IPS-18c (cell line): Measurements from ENCODE around the gene ELMOD2.

Source experiments
- H3K4me3 ChIP-seq: 2 replicates; pipeline ENCODE4 v1.7.0; 2013; ENCODE audit warnings: low read depth, mild to moderate bottlenecking, low read length, moderate library complexity; ENCODE audit not compliant: insufficient read depth
- H3K9me3 ChIP-seq: one replicate; pipeline ENCODE4 v1.6.1; 2013; ENCODE audit warnings: mild to moderate bottlenecking, low read length, moderate library complexity; ENCODE audit not compliant: control insufficient read depth, insufficient read depth

Gene ELMOD2

DNA sequence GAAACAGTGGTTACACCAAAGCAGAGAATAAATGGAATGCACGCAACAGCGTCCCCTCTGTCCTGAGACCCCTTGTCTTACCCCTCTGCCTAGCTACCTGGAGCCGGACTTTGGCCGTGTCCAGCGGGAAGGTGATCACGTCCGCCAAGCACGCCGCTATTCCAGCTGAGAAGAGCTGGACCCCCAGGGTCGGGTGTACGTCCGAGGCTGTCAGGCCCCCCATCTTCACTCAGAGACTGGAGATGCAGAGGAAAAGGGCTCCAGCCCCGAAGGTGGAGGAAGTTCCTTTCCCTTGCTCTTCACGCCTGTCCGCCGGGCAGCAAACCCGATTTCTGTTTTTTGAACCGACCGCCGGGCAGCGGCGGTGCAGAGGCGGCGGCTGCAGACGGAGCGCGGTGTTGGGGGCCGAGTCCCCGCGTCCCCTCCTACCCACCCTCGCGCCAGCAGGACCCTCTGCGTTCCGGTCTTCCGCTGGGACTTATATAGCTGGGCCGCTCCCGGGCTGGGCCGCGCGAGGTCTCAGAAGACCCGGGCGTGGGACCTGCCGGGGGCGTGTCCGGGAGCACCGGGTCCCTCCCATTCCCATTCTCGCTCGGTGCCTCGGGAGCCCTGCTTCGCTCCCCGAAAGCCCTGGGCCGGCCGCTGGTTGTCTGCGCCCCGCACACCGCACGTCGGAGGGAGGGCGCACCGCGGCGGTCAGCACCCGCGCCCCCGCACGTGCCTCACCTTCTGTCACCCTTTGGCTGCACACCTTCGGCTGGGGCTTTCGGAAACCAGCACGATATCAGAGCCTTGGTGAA is 44.7 kb downstream of the ELMOD2 start, which contains the start of gene UCP1:
Gene UCP1, minus strand, starts transcription at position 455 of the 800 bp plus-strand sequence. Its CDS starts 232 bp downstream, at position 223.
- Histone ChIP-seq H3K9me3 (no peaks in the 10 kb centered on the region), H3K4me3 (peak within 1 kb of the TSS; percentile 57)

DNA sequence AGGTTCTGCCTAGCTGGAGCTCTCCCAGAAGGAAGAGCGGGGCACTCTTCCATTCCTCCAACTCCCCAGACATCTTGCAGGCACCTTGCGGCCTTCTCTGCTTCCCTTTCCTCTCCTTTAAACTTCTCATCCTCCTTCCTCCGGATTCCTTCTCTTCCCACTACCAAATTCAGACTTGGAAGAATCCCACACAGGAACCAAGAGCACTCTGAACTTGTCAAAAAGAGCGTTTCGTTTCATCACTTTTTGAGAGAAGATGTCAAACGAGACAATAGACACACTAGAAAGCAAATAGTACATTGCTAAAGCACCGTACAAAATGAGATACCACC is 45.3 kb downstream of the ELMOD2 start:
- Histone ChIP-seq H3K9me3 (no peaks in the 10 kb centered on the region), H3K4me3 (peak overlapping the region; percentile 57)

DNA sequence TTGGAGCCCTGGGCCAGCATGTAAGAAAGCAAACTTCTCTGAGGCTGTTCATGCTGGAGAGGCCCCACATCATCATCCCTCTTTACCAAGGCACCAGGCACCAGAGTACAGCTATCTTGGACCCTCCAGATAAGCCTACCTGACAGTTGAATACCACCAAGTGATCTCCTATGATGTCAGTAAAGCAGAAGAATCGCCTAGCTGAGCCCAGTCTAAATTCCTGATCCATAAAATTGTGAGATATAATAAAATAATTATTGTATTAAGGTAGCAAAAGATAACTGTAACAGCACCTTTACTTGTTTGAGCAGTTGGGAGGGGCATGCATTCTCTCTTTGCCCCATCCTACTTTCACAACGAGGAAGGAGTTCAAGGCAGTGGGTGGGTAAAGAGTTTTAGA is 47.7 kb downstream of the ELMOD2 start:
- H3K4me3 ChIP-seq = no peak overlapping the region
- no peaks in the 10 kb centered on the region for H3K9me3 ChIP-seq

DNA sequence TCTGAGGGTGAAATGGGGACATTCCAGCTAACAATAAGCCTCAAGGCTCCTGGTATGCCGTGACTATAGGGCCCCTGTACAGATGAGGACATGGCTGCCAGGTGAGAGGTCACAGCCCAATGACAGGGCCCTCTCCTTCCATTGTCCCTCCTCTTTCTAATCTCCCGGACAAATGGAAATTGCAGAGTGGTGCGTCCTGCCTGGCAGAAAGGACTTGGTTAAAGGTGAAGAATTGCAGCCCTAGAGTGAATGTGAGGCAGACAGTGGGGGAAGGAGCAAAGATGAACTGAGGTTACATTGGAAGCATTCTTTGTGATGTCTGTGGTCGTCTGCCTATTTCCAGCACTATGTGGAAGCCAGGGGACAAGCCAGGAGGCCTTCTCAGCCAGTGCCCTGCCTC is 51.5 kb downstream of the ELMOD2 start:
- Histone ChIP-seq H3K4me3 (no peak overlapping the region), H3K9me3 (no peaks in the 10 kb centered on the region)

DNA sequence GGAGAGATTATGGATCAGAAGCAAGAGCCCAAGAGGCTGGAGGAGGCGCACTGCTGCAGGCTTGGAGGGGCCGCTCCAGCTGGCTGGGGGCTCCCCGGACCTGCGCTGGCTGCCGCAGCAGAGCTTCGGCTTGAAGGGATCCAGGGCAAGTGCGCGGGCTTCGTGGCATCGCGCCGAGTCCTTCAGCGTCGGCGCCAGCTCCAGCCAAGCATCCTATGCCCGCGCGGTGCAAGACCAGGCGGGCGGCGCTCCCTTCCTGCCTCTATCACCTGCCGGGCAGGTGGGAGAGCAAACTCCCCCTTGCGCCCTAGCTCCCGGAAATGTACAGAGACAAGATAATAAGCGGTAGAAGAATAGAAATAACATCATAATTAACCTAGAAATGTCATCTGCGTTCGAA is 55.3 kb downstream of the ELMOD2 start:
- Histone ChIP-seq H3K4me3 (no peak overlapping the region), H3K9me3 (no peaks in the 10 kb centered on the region)

DNA sequence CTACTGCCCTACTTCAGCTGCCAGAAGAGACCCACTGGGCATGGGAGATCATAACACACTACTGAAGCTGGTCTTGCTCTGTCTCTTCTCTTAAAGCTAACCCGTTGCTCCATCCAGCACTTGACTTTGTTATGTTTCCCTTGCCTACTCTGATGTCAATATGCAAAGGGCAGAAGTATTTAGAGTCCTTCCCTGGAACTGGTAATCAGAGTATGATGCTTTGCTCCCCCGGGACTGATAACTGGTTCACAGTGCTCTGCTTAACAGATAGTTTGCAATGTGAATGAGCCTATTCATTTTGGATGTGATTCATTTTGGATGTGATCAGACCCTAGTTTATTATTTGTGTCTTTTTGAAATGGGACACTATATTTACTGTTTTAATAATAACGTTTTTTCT is 57.1 kb downstream of the ELMOD2 start:
- Histone ChIP-seq H3K9me3 (no peaks in the 10 kb centered on the region), H3K4me3 (no peak overlapping the region)

DNA sequence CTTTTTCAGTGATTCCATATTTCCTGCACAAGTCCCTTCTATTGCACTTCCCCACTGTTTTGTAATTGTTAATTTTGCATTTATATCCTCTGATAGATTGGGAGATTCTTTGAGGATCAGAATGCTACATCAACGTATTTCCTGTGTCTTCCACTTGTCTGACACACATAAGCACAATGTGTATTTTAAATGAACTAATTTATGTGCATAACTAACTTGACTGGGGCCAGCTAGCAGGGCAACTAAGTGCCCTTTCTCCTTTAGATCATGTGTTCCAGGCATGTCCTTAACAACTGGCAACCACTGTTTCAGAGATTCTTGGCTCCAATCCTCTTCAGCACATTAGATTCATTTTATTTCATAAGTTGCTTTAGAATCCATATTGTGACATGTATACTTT is 60.5 kb downstream of the ELMOD2 start:
- Histone ChIP-seq H3K9me3 (peaks cover 2% of the 10 kb centered on the region), H3K4me3 (no peak overlapping the region)

DNA sequence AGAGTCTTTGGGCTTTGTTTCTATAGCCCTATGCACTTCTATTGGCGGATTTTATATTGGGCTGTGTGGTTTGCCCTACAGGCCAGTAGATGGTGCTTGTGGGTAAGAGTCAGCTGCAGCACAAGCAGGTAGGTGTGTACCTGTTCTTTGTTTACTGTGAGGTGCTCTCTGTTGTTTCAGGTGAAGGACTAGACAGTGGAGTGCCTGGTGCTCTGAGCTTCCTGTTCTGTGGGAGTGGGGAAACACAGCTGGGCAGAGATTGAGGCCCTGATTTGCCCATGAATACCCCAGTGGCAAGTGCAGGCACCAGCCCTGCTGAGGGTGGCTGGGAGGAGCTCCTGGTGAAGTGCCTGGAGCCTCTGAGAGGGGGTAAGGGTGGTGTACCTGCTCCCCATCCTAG is 71.1 kb downstream of the ELMOD2 start:
- H3K4me3 ChIP-seq = no peak overlapping the region

DNA sequence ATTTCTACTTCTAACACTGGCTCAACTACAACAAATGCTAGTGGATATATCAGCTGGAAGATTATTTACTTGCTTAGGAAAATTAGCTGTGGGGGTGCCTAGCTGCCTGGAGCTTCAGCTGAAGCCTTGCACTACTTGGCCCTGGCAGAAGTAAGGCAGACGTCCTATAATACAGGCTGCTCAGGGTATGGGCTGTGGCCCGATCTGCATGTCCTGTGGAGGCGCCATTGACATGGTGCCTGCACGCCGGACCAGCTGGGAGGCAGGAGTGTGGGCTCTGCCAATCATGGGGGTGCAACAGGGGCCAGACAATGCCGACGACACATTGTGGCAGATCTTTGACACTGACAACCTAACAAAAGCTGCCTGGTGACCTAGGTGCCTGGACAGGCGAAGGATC is 76.4 kb downstream of the ELMOD2 start:
- H3K9me3 ChIP-seq = no peaks in the 10 kb centered on the region
- H3K4me3 ChIP-seq = no peak overlapping the region

More for the DNA sequence above, 71.1 kb downstream of the ELMOD2 start:
- no peaks in the 10 kb centered on the region for H3K9me3 ChIP-seq

DNA sequence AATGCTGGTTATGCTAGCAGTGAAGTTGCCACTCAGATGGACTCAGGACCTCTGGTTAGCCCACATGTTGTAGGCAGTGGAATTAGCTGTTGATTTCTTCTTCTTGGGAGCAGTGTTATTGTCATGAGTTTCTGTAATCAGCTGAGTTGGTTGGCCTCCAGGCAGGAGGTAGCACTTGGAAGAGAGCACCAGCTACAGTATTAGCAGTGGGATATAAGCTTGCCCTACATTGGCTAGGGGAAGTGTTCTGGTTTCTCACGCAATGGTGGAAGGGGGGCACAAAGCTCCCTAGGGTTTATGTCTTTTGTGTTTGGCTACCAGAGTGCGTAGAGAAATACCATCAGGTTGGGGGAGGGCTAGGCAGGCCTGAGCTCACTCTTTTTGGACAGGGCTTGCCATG is 78.7 kb downstream of the ELMOD2 start:
- Histone ChIP-seq H3K9me3 (no peaks in the 10 kb centered on the region), H3K4me3 (no peak overlapping the region)

DNA sequence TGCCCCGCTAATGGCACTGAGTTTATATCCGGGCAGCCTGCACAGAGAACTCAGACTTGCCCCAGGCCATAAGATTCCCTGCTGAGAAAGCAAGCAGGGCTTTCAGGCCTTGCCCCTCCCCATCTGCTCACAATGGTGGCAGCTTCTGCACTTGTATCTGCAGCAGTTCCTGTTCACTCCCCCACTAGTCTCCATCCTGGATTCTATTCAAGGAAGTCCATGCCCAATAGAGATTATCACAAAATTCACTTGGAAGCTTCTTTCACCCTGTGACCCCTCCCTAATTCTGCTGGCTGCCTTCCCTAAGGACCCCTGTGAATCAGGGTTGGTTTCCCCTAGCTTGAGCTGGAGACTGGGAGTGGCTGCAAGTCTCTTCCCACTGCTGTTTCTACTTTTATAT is 79.3 kb downstream of the ELMOD2 start:
- H3K4me3 ChIP-seq = no peak overlapping the region
- H3K9me3 ChIP-seq = no peaks in the 10 kb centered on the region
